Cardiac fibroblast (primary cell): ENCODE results near the gene EIF5A.
"Not testable (repeated sequence)": the region's sequence is repeated elsewhere in the genome, so short reads cannot be mapped to it uniquely, and the experiment has no call there.

Experiments used
- DNase-seq, 2 donors: peaks; one replicate each; pipeline versions ENCODE4 v3.0.0 to v3.0.0-alpha.2; 2010; ENCODE audit warnings: low read depth in 2 of 2
- H3K4me3 ChIP-seq, 2 donors: replicated peaks in 1 of 2; 1 replicate in 1 of 2; 2 replicates in 1 of 2; pipeline ENCODE4 v1.5.1; 2011; ENCODE audit warnings: low read depth in 2 of 2, low read length in 2 of 2, mild to moderate bottlenecking in 2 of 2, moderate library complexity in 1 of 2
- CTCF ChIP-seq: IDR thresholded peaks from one replicate; pipeline ENCODE4 v1.5.1; 2011; ENCODE audit warnings: low read depth, mild to moderate bottlenecking, low read length, inconsistent platforms

Gene EIF5A

GRCh38 chr17:7327501-7327900 lies 20.1 kb downstream of the EIF5A start:
- TF ChIP-seq CTCF: no peak
- H3K4me3 ChIP-seq: no peak overlapping the region
- no peak for DNase-seq

GRCh38 chr17:7328009-7328408 lies 20.6 kb downstream of the EIF5A start:
- H3K4me3 ChIP-seq: peak overlapping the region in 1 of 2 donors; percentile 89
- no peak for DNase-seq
- TF ChIP-seq CTCF: no peak

- no peak for DNase-seq
- TF ChIP-seq CTCF: no peak
- H3K4me3 ChIP-seq: peak within 1 kb of the TSS; percentile 89 to 90
These were observed 21.5 kb downstream of the EIF5A start, which contains the start of gene NEURL4 for GRCh38 chr17:7328840-7329373. NEURL4 (minus strand) TSS chr17:7329335; CDS start chr17:7329312, 23 bp downstream.

DNA sequence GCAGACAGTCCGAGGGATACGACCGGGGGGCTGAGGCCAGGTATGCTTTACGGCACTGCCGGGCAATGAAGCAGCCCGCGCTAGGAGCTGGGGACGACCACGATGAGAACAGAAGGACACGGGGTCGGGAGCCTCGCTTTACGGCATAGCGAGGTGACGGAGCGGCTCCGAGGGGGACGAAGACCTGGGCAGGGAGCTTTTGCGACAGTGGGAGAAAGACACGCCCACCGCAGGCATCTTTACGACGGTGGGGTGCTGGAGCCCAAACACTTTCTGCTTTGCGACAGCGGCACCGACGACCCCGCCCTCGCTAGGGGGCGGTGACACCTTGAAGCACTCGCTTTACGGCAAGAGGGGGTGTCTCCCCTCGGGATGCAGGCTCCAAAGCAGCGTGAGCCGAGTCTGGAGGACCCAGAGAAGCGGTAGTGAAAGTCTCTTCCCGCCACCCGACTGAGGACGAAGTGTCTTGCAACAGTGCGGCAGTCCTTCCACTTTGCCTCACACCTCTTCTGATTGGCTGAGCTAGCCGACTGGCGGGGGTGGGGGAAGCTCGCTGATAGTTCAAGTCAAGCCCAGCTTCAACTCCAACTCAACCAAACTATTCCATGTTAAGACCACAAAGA lies 22.1 kb downstream of the EIF5A start:
- no peak for TF ChIP-seq CTCF
- peak; percentile 100 for DNase-seq
- peak overlapping the region; percentile 89 to 90 for H3K4me3 ChIP-seq

DNA sequence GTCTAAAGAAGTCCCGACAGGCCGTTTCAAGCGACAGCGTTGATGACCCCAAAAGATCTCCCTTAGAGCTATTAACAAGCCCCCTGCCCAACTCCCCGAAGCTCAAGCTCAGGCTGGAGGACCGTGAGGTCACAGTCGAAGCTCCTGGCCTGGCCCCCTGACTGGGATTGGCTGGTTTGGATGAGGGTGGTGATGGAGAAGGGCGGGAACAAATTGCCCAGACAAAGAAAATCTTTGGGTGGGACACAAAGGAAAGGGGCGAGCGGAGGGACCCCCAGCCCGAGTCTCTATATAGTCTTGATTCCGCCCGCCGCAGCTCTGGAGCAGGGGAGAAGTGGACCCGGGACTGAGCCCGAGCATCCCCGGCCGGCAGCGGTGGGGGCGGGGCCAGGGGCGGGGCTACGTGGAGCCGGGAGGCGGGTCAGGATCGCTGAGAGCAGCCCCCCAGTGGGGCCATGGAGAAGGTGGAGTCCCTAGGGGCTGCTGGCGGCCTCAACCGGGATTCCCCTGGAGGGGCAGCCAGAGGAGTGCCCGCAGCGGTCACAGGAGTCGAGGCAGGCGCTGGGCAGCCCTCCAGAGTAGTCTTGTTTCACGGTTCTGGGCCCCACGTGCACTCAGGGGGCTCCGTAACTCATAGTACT lies 22.7 kb downstream of the EIF5A start:
- TF ChIP-seq CTCF: no peak
- peak; percentile 77 to 82 for DNase-seq
- peak overlapping the region; percentile 89 to 90 for H3K4me3 ChIP-seq

GRCh38 chr17:7330638-7331015 lies 23.2 kb downstream of the EIF5A start:
- DNase-seq: no peak
- TF ChIP-seq CTCF: no peak
- H3K4me3 ChIP-seq: peak overlapping the region; percentile 89 to 90

DNA sequence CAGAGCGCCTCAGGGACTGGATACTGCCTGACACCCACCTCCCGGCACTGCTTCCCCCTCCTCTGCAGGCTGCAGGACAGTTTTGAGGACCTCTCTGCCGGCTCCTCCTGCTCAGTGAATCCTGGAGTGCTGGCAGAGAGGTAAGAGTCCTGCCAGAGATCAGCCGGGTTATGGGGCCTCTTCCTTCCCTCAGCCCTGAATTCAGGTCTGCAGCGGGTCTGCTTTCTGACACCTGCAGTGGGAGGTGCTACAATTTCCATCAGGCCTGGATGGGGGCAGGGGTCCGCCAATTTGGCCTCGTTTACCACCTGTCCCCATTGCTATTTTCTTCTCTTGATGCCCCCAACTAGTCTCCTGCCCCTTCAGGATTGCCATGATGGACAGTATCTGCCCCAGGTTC lies 24.7 kb downstream of the EIF5A start:
- TF ChIP-seq CTCF: no peak
- no peak for DNase-seq
- no peak overlapping the region for H3K4me3 ChIP-seq

DNA sequence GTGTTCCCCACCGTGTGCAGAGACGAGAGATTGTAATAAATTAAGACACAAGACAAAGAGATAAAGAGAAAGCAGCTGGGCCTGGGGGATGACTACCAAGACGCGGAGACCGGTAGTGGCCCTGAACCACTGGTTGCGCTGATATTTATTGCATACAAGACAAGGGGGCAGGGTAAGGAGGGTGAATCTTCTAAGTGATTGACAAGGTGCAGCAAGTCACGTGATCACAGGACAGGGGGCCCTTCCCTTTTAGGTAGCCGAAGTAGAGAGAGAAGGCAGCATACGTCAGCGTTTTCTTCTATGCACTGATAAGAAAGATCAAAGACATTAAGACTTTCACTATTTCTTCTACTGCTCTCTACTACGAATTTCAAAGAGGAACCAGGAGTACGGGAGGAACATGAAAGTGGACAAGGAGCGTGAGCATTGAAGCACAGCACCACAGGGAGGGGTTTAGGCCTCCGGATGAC lies 25.2 kb downstream of the EIF5A start:
- H3K4me3 ChIP-seq, DNase-seq: not testable (repeated sequence)
